Tibial nerve (tissue), 4 donors: ENCODE data around the gene AKAP12. TPM values are rescaled to one million over a fixed set of nuclear protein-coding genes. Genes with fewer than 3 reads are reported as not detected.
"Not testable (repeated sequence)": the region's sequence is repeated elsewhere in the genome, so short reads cannot be mapped to it uniquely, and the experiment has no call there.

Experiments used
- DNase-seq, 2 donors: peaks; one replicate each; pipeline ENCODE4 v3.0.0-alpha.2; 2019; ENCODE audit warnings: low spot score in 2 of 2
- H3K27ac ChIP-seq, 4 donors: fragments of 200-600 bp; sonication (generic) in 3 of 4; one replicate each; pipeline ENCODE4 v1.5.1; 2017 to 2019; ENCODE audit warnings: mild to moderate bottlenecking in 1 of 4
- H3K27me3 ChIP-seq, 2 donors: fragments of 200-600 bp; sonication (generic) in 1 of 2; one replicate each; pipeline versions ENCODE4 v1.5.1 to v1.6.0; 2017 to 2019
- H3K36me3 ChIP-seq, 3 donors: fragments of 200-600 bp; sonication (generic); one replicate each; pipeline ENCODE4 v1.5.1; 2018 to 2019
- H3K4me1 ChIP-seq, 4 donors: fragments of 200-600 bp; sonication (generic) in 3 of 4; one replicate each; pipeline ENCODE4 v1.5.1; 2017 to 2019
- H3K4me3 ChIP-seq, 4 donors: fragments of 200-600 bp; sonication (generic) in 3 of 4; one replicate each; pipeline ENCODE4 v1.5.1; 2017 to 2019; ENCODE audit warnings: mild to moderate bottlenecking in 1 of 4, moderate library complexity in 1 of 4
- H3K9me3 ChIP-seq, 4 donors: fragments of 200-600 bp; sonication (generic) in 3 of 4; one replicate each; pipeline ENCODE4 v1.5.1; 2017 to 2019
- CTCF ChIP-seq, 5 experiments: fragments of 200-600 bp in 3 of 5; fragments of 450-650 bp in 2 of 5; sonication (generic) in 3 of 5; IDR thresholded peaks; one replicate each; pipeline ENCODE4 v1.5.1; 2016 to 2019; ENCODE audit warnings: antibody characterized with exemption in 5 of 5, mild to moderate bottlenecking in 3 of 5, moderate library complexity in 2 of 5
- EP300 ChIP-seq, 2 donors: sonication (generic); formaldehyde crosslinking; IDR thresholded peaks; one replicate each; pipeline ENCODE4 v1.6.1; 2017; ENCODE audit warnings: antibody characterized with exemption in 2 of 2, mild to moderate bottlenecking in 1 of 2
- POLR2A ChIP-seq, 2 donors: fragments of 450-650 bp; IDR thresholded peaks; one replicate each; pipeline ENCODE4 v1.6.1; 2017; ENCODE audit warnings: antibody characterized with exemption in 2 of 2, mild to moderate bottlenecking in 2 of 2, moderate library complexity in 2 of 2
- WGBS, 2 donors: methylation state at CpG; one replicate each; pipeline ENCODE4 v1.1.5; 2018; 5-methylcytosine and 5-hydroxymethylcytosine counted together
- total RNA-seq, 4 donors: library from RNA; depleted of rRNA; stranded (reverse); fragments of >200 nt; gene quantifications; one replicate each; pipeline ENCODE4 v1.1.0, GENCODE V29; 2016

The AKAP12 gene
- total RNA-seq, 4 donors from 2014 or later = 214 to 268 (median 232) TPM

DNA sequence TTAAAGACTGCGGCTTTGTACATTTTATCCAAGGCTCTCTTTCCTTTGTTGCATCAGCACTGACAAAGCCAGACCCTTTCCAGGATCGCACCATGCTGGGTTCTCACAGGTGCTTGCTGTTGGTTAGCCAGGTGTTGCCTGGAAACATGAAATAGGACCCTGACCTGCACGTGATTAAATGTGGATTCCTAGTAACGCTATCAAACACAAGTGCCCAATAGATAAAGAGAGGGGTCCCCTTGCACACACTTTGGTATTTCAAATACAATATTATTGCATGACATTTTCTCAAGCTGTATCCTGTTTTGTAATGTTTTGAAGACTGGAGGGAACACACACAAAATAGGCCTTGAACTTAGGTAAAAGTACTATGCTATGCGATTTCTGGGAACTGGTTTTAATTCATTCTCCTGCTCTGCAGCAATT, 73.3 kb downstream of the AKAP12 start:
- peaks cover 0 to 8% (median 0%) of the 10 kb centered on the region in 4 donors for H3K4me1 ChIP-seq
- no peaks in the 10 kb centered on the region for H3K27me3 ChIP-seq
- DNase-seq = no peak
- no peak overlapping the region for H3K27ac ChIP-seq
- 59 to 62% methylated on average over 5 of the region's 5 CpGs for WGBS, 2 donors
- no peak overlapping the region for H3K4me3 ChIP-seq
- peaks cover 0 to 23% (median 0%) of the 10 kb centered on the region in 3 donors for H3K36me3 ChIP-seq
- H3K9me3 ChIP-seq = no peaks in the 10 kb centered on the region
- TF ChIP-seq EP300 (IDR thresholded peaks at IDR 0.05) = no peak
- TF ChIP-seq CTCF (IDR thresholded peaks at IDR 0.05) = no peak
- no peak for TF ChIP-seq POLR2A (IDR thresholded peaks at IDR 0.05)

DNA sequence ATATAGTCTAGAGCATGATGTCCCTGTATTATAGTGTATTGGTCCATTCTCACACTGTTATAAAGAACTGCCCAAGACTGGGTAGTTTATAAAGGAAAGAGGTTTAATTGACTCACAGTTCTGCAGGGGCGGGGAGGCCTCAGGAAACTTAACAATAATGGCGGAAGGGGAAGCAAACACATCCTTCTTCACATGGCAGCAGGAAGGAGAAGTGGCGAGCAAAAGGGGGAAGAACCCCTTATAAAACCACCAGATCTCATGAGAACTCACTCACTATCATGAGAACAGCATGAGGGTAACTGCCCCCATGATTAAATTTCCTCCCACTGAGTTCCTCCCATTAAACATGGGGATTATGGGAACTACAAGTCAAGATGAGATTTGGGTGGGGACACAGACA, 75.9 kb downstream of the AKAP12 start:
- not testable (repeated sequence) for H3K27ac ChIP-seq, H3K4me3 ChIP-seq, H3K9me3 ChIP-seq, DNase-seq, H3K27me3 ChIP-seq, H3K4me1 ChIP-seq
- H3K36me3 ChIP-seq = peaks cover 0 to 18% (median 0%) of the 10 kb centered on the region in 3 donors
- 67 to 89% methylated on average over 3 of the region's 3 CpGs for WGBS, 2 donors

- 48 to 58% methylated on average over 2 of the region's 2 CpGs for WGBS, 2 donors
- no peak for DNase-seq
- no peak overlapping the region for H3K4me3 ChIP-seq
- H3K27me3 ChIP-seq = no peaks in the 10 kb centered on the region
- no peak for TF ChIP-seq CTCF (IDR thresholded peaks at IDR 0.05)
- no peak for TF ChIP-seq POLR2A (IDR thresholded peaks at IDR 0.05)
- H3K36me3 ChIP-seq = peaks cover 0 to 10% (median 0%) of the 10 kb centered on the region in 3 donors
- no peaks in the 10 kb centered on the region for H3K4me1 ChIP-seq
- no peaks in the 10 kb centered on the region for H3K9me3 ChIP-seq
- peak overlapping the region in 1 of 4 donors; percentile 26 for H3K27ac ChIP-seq
Observed at GRCh38 chr6:151317103-151317994, 77.6 kb downstream of the AKAP12 start.

GRCh38 chr6:151317995-151318365, 78.2 kb downstream of the AKAP12 start:
- Histone ChIP-seq H3K9me3 (no peaks in the 10 kb centered on the region), H3K27me3 (no peaks in the 10 kb centered on the region), H3K27ac (peak overlapping the region in 1 of 4 donors; percentile 26), H3K36me3 (peaks cover 0 to 10% (median 0%) of the 10 kb centered on the region in 3 donors), H3K4me1 (no peaks in the 10 kb centered on the region), H3K4me3 (no peak overlapping the region)
- no peak for TF ChIP-seq CTCF (IDR thresholded peaks at IDR 0.05)
- no peak for TF ChIP-seq POLR2A (IDR thresholded peaks at IDR 0.05)
- no peak for TF ChIP-seq EP300 (IDR thresholded peaks at IDR 0.05)
- WGBS, 2 donors = 62 to 88% methylated on average over 3 of the region's 3 CpGs
- DNase-seq = no peak

GRCh38 chr6:151320140-151320539, 80.4 kb downstream of the AKAP12 start:
- Histone ChIP-seq H3K27me3 (no peaks in the 10 kb centered on the region), H3K9me3 (no peaks in the 10 kb centered on the region), H3K4me3 (no peak overlapping the region), H3K27ac (no peak overlapping the region), H3K36me3 (peaks cover 0 to 10% (median 0%) of the 10 kb centered on the region in 3 donors), H3K4me1 (peaks cover 0 to 20% (median 14%) of the 10 kb centered on the region in 4 donors)
- no peak for DNase-seq
- WGBS, 2 donors = 89% methylated on average over 7 of the region's 7 CpGs
- TF ChIP-seq CTCF (IDR thresholded peaks at IDR 0.05) = no peak
- TF ChIP-seq EP300 (IDR thresholded peaks at IDR 0.05) = no peak
- no peak for TF ChIP-seq POLR2A (IDR thresholded peaks at IDR 0.05)
